GM18951 (cell line): ENCODE results near the gene CLIP2.
"Not testable (repeated sequence)": the region's sequence is repeated elsewhere in the genome, so short reads cannot be mapped to it uniquely, and the experiment has no call there.

Experiments
- POLR2A ChIP-seq: IDR thresholded peaks from 4 replicates; pipeline ENCODE4 v1.6.1; 2011; ENCODE audit warnings: mild to moderate bottlenecking; ENCODE audit not compliant: insufficient read length, insufficient read depth; ENCODE audit errors: extremely low read depth
- in situ Hi-C: fragments of 300-500 bp; cut with MboI; formaldehyde crosslinking; loops from one replicate; pipeline ENCODE4 v1.12.0; 2022; ENCODE audit warnings: low sequenced_read_pairs, mixed read lengths, inconsistent platforms; ENCODE audit not compliant: unreplicated experiment

The CLIP2 gene

DNA sequence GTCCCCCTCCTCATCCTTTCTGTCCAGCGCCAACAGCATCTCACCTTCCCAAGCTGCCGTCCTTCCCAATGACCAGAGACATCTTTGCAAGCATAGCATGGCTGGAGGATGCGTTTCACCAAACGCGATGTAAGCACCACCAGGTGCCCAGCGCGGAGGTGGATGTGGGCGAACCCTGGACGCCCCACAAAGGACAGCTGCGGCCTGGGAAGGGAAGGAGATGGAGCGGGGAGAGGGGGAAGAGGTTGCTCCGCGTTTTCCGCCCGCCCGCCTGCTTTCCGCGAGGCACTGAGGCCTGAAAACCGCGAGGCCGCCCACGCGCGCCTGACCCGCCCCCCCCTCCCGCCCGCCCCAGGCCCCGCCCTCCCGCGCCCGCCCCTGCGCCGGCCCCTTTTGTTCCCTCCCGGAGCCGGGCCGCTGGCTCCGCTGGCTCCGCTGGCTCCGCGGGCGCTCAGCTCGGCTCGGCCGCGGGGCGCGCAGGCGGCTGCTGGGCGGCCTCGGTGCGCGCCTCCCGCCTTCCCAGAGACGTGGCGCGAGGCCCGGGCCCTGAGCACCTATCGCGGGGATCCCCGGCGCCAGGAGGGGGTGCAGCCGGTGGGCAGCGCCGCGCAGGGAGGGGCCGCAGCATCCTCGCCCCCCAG, at the start of gene CLIP2:
CLIP2 (plus strand) TSS at position 390 of the 641 bp plus-strand sequence. CDS start 28,140 bp downstream, outside the sequence.
- peak; percentile 91 for TF ChIP-seq POLR2A
- in situ Hi-C loops: no loop called here

DNA sequence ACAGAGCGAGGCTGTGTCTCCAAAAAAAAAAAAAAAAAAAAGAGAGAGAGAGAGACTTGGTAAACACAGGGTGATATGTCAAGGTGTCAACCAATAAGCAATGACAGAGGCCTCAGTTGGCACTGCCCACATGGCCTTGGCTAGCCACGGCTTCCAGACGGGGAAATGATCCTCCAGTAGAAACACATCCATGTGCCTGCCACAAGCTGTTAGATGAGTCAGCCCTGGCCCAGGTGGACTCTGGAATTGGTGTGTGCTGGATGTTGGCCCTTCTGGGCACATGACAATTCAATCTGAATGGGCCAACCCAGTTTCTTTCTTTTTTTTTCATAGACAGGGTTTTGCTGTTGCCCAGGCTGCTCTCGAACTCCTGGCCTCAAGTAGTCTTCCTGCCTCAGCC, 48.7 kb upstream of the CLIP2 start:
- in situ Hi-C loops: no loop called here
- TF ChIP-seq POLR2A: no peak

- no peak for TF ChIP-seq POLR2A
- in situ Hi-C loops: no loop called here
Observed at GRCh38 chr7:74242122-74242443, 47.1 kb upstream of the CLIP2 start.

DNA sequence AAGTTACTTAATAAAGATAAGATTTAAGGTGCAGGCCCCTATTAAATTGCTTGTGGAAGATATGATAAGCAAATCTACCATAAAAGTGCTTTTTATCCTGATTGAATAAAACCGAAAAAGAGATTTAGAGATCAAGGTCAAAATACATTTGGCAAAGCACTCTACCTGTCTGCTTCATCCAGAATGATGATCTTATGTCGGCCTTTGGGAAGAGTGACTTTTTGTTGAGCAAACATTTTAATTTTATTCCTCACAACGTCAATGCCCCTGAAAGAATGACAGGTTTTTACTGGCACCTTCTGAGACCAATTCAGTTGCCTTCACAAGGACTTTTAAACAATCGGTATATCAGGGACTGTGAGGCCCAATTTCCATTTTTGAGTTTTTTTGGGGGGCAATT, 42.7 kb upstream of the CLIP2 start:
- TF ChIP-seq POLR2A: no peak
- in situ Hi-C loops: no loop called here

GRCh38 chr7:74248156-74248555, 41.1 kb upstream of the CLIP2 start:
- in situ Hi-C loops: no loop called here
- TF ChIP-seq POLR2A: no peak

- in situ Hi-C loops: not testable (repeated sequence)
Observed at GRCh38 chr7:74249058-74249457, 40.1 kb upstream of the CLIP2 start.

DNA sequence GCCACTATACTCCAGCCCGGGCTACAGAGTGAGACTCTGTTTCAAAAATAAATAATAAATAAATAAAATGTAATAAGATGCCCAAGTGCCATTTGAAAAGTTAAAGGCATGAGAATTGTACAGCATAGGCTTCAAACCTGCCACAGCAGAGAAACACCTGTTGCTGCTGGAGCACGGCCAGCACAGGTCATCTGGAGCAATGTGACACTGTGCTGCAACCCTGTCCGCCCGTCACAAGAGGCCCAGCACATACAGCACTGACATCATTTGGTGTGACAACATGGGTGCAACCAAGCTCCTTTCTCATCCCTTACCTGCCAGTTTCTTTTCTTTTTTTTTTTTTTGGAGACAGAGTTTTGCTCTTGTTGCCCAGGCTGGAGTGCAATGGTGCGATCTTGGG, 36.3 kb upstream of the CLIP2 start:
- in situ Hi-C loops: no loop called here
- TF ChIP-seq POLR2A: no peak

- in situ Hi-C loops: no loop called here
Observed at GRCh38 chr7:74253331-74253730, 35.9 kb upstream of the CLIP2 start.

DNA sequence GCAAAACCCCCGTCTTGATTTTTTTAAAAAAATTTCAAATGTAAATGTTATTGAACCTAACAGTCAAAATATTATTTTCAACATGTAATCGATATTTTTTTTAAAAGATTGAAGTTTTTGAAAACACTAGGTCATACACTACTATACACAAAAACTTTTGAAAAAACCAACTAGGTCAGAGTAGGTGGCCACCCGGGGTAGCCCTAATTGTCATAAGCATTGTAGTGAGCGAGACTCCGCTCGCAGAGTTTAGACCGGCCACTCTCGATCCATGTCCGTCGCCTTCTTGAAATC, 35.4 kb upstream of the CLIP2 start:
- in situ Hi-C loops: no loop called here
- TF ChIP-seq POLR2A: no peak

More at GRCh38 chr7:74253331-74253730, 35.9 kb upstream of the CLIP2 start:
- TF ChIP-seq POLR2A: no peak

- peak; percentile 76 for TF ChIP-seq POLR2A
- in situ Hi-C loops: no loop called here
Observed at GRCh38 chr7:74254129-74254857, 34.9 kb upstream of the CLIP2 start, which contains the start of gene RFC2. Gene RFC2, minus strand, starts transcription at chr7:74254399. Its CDS starts 16 bp downstream, at chr7:74254383.

DNA sequence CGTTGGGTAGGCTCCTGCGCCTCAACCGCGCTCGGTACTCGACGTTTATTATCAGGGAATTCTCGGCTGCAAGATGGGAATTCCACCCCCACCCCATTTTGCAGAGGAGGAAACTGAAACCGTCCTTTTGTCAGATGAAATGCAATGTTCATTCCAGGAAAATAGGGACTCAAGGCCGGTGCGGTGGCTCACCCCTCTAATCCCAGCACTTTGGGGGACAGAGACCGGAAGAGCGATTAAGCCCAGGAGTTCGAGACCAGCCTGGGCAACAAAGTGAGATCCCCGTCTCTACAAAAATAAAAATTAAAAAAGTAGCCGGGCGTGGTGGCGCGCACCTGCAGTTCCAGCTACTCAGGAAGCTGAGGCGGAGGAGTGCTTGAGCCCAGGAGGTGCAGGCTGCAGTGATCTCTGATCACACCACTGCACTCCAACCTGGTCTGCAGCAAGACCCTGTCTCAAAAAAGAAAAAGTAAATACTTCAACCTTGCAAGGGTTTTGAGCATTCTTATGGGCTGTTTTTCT, 34.3 kb upstream of the CLIP2 start:
- in situ Hi-C loops: no loop called here
- no peak for TF ChIP-seq POLR2A

DNA sequence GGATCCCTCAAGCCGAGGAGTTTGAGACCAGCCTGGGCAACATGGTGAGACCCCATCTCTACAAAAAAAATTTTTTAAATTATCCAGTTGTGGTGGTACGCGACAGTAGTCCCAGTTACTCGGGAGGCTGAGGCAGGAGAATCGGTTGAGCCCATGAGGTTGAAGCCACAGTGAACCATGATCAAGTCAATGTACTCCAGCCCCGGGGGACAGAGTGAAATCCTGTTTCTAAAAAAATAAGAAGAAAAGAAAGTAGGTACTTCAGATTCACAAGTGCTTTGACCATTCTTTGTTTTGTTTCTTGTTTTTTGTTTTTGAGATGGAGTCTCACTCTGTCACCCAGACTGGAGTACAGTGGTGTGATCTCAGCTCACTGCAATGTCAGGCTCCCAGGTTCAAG, 33.7 kb upstream of the CLIP2 start:
- in situ Hi-C loops: not testable (repeated sequence)

DNA sequence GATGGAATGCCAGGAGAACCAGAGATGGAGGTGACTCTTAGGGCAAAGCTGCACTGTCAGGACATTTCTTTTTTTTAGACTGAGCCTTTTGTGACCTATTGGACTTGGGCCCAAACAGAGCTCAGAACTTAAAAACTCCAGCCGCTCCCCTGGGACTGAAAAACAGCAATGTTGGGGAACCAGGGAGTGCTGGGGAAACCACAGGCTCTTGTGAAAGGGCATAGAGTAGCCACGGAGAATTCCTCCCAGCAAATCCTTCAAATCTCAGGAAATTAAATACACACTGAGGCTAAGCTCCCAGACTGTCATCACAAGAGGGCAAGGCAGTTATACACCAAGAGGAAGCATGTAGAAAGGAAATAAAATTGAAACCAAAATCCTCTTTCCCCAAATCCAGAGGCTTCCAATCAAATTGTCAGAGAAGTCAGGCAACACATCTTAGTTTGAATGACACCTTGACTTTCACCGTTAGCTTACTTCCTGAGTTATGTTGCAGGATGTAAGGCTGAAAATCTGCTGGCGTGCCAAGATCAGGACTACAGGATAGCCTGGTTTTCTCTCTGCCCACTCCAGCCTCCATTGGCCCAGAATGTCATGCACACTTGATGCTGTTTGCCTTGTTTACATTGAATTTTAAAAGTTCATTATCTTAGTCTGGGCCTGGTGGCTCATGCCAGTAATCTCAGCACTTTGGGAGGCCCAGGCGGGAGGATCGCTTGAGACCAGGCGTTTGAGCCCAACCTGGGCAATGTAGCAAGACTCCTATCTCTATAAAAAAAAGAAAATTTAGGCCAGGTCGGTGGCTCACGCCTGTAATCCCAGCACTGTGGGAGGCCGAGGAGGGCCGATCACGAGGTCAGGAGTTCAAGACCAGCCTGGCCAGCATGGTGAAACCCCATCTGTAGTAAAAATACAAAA, 32.5 kb upstream of the CLIP2 start:
- in situ Hi-C loops: no loop called here
- TF ChIP-seq POLR2A: no peak
